HepG2 (cell line): ENCODE measurements around the gene ASB16. TPM values are rescaled to one million over a fixed set of nuclear protein-coding genes. Genes with fewer than 3 reads are reported as not detected.
A peak's percentile ranks its signal among the peaks of the same experiment; 100 is the strongest.

Source experiments
- DPF2 ChIP-seq: sonication (generic); formaldehyde crosslinking; IDR thresholded peaks from 2 replicates; pipeline ENCODE4 v1.4.0; 2020; ENCODE audit warnings: mild to moderate bottlenecking, low read depth, missing genetic modification reagents, borderline replicate concordance
- ESRRA ChIP-seq: sonication (generic); formaldehyde crosslinking; IDR thresholded peaks from 2 replicates; pipeline ENCODE4 v1.5.1; 2020; ENCODE audit warnings: mild to moderate bottlenecking, low read depth, missing genetic modification reagents
- IKZF4 ChIP-seq: sonication (generic); formaldehyde crosslinking; IDR thresholded peaks from 2 replicates; pipeline ENCODE4 v1.5.1; 2020; ENCODE audit warnings: borderline replicate concordance, mild to moderate bottlenecking, low read depth, missing genetic modification reagents; ENCODE audit errors: not compliant biosample characterization
- MLLT10 ChIP-seq: sonication (generic); formaldehyde crosslinking; IDR thresholded peaks from 2 replicates; pipeline ENCODE4 v1.4.0; 2020; ENCODE audit warnings: missing genetic modification reagents
- SRY ChIP-seq: sonication (generic); formaldehyde crosslinking; IDR thresholded peaks from 2 replicates; pipeline ENCODE4 v1.8.0; 2022; ENCODE audit warnings: mild to moderate bottlenecking, missing genetic modification reagents
- TIGD3 ChIP-seq: sonication (generic); formaldehyde crosslinking; IDR thresholded peaks from 2 replicates; pipeline ENCODE4 v1.5.1; 2020; ENCODE audit warnings: mild to moderate bottlenecking, missing genetic modification reagents, borderline replicate concordance
- USF2 ChIP-seq, 2 experiments: sonication (generic) in 1 of 2; formaldehyde crosslinking in 1 of 2; IDR thresholded peaks; 2 replicates each; pipeline versions ENCODE4 v1.5.1 to v1.6.1; 2011 to 2020; ENCODE audit warnings: borderline replicate concordance in 1 of 2, low read depth in 1 of 2, low read length in 1 of 2, mild to moderate bottlenecking in 1 of 2, missing genetic modification reagents in 1 of 2, moderate library complexity in 1 of 2
- ZBTB43 ChIP-seq: sonication (generic); formaldehyde crosslinking; conservative IDR thresholded peaks from 2 replicates; pipeline ENCODE4 v1.4.0; 2020; ENCODE audit warnings: missing genetic modification reagents
- ZFP37 ChIP-seq: sonication (generic); formaldehyde crosslinking; IDR thresholded peaks from 2 replicates; pipeline ENCODE4 v1.4.0; 2020; ENCODE audit warnings: missing genetic modification reagents, borderline replicate concordance
- ZNF318 ChIP-seq: sonication (generic); formaldehyde crosslinking; IDR thresholded peaks from 2 replicates; pipeline ENCODE4 v1.4.0; 2020; ENCODE audit warnings: mild to moderate bottlenecking, missing genetic modification reagents
- ZNF563 ChIP-seq: sonication (generic); formaldehyde crosslinking; IDR thresholded peaks from 2 replicates; pipeline ENCODE4 v1.8.0; 2022; ENCODE audit warnings: mild to moderate bottlenecking, moderate library complexity, missing genetic modification reagents
- ZNF720 ChIP-seq: sonication (generic); formaldehyde crosslinking; IDR thresholded peaks from 2 replicates; pipeline ENCODE4 v1.4.0; 2020; ENCODE audit warnings: missing genetic modification reagents
- ZNF776 ChIP-seq: sonication (generic); formaldehyde crosslinking; IDR thresholded peaks from 2 replicates; pipeline ENCODE4 v1.4.0; 2020; ENCODE audit warnings: mild to moderate bottlenecking, missing genetic modification reagents
- ZNF790 ChIP-seq: sonication (generic); formaldehyde crosslinking; IDR thresholded peaks from 2 replicates; pipeline ENCODE4 v1.8.0; 2022; ENCODE audit warnings: missing genetic modification reagents, mild to moderate bottlenecking, borderline replicate concordance
- polyA plus RNA-seq, 8 experiments: library from polyadenylated mRNA; depleted of rRNA in 3 of 8; stranded (reverse) in 7 of 8; unstranded in 1 of 8; fragments of >200 nt; fragmentation: Illumina TruSeq in 4 of 8; extraction: Trizol in 4 of 8; gene quantifications; 2 replicates each; pipeline versions ENCODE4 v1.2.1 to v1.2.3, GENCODE V29; 2011 to 2016; ENCODE audit warnings: low read depth in 4 of 8, missing spikeins in 1 of 8, mixed read lengths in 1 of 8; ENCODE audit not compliant: insufficient read depth in 1 of 8
- total RNA-seq, 5 experiments: library from RNA; depleted of rRNA; stranded (reverse); fragments of >200 nt; fragmentation: Illumina TruSeq; extraction: Trizol; gene quantifications; 2 replicates each; pipeline ENCODE4 v1.2.3, GENCODE V29; 2016; ENCODE audit warnings: low read depth in 1 of 5

The ASB16 gene
- total and polyA plus RNA-seq, 2 of the 13 experiments (the other 11 are each of a cell fraction or from before 2014, with no cell fraction given) = 0.07 TPM; not detected in 1

- no peak; the same call in 1 of the 2 replicates for TF ChIP-seq ZNF318 (CRISPR knock-in tag)
- TF ChIP-seq SRY (CRISPR knock-in tag) = peak; percentile 83
- peak; percentile 91 for TF ChIP-seq DPF2 (CRISPR knock-in tag)
- TF ChIP-seq ZFP37 (CRISPR knock-in tag) = no peak
- TF ChIP-seq ZBTB43 (CRISPR knock-in tag) = no peak; the same call in 1 of the 2 replicates
- TF ChIP-seq TIGD3 (CRISPR knock-in tag) = 0 out of 2 replicates have a peak, but pooled peaks have one; percentile 35
- no peak for TF ChIP-seq ZNF776 (CRISPR knock-in tag)
- no peak for TF ChIP-seq ZNF720 (CRISPR knock-in tag)
- no peak for TF ChIP-seq USF2 (IDR thresholded peaks at IDR 0.05; ENCODE audit: low read depth, low read length)
- TF ChIP-seq USF2 (CRISPR knock-in tag; IDR thresholded peaks at IDR 0.05; ENCODE audit: borderline replicate concordance) = no peak
- no peak for TF ChIP-seq MLLT10 (CRISPR knock-in tag)
- TF ChIP-seq ZNF563 (CRISPR knock-in tag) = no peak
- no peak for TF ChIP-seq ZNF790 (CRISPR knock-in tag)
- peak; percentile 95 for TF ChIP-seq ESRRA
- no peak for TF ChIP-seq IKZF4 (CRISPR knock-in tag)
Measured at GRCh38 chr17:44133918-44134476, 36.5 kb upstream of the ASB16 start (continued).
